GM19324 (cell line): ENCODE data around the gene ZNF366.

Source experiments
- ATAC-seq: cut with Tn5 transposase; IDR thresholded peaks from one replicate; pipeline ENCODE4 v1.9.1; 2021; ENCODE audit warnings: mild to moderate bottlenecking, moderate library complexity; ENCODE audit not compliant: unreplicated experiment, low FRiP score

ZNF366 gene, protein sequence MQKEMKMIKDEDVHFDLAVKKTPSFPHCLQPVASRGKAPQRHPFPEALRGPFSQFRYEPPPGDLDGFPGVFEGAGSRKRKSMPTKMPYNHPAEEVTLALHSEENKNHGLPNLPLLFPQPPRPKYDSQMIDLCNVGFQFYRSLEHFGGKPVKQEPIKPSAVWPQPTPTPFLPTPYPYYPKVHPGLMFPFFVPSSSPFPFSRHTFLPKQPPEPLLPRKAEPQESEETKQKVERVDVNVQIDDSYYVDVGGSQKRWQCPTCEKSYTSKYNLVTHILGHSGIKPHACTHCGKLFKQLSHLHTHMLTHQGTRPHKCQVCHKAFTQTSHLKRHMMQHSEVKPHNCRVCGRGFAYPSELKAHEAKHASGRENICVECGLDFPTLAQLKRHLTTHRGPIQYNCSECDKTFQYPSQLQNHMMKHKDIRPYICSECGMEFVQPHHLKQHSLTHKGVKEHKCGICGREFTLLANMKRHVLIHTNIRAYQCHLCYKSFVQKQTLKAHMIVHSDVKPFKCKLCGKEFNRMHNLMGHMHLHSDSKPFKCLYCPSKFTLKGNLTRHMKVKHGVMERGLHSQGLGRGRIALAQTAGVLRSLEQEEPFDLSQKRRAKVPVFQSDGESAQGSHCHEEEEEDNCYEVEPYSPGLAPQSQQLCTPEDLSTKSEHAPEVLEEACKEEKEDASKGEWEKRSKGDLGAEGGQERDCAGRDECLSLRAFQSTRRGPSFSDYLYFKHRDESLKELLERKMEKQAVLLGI

DNA sequence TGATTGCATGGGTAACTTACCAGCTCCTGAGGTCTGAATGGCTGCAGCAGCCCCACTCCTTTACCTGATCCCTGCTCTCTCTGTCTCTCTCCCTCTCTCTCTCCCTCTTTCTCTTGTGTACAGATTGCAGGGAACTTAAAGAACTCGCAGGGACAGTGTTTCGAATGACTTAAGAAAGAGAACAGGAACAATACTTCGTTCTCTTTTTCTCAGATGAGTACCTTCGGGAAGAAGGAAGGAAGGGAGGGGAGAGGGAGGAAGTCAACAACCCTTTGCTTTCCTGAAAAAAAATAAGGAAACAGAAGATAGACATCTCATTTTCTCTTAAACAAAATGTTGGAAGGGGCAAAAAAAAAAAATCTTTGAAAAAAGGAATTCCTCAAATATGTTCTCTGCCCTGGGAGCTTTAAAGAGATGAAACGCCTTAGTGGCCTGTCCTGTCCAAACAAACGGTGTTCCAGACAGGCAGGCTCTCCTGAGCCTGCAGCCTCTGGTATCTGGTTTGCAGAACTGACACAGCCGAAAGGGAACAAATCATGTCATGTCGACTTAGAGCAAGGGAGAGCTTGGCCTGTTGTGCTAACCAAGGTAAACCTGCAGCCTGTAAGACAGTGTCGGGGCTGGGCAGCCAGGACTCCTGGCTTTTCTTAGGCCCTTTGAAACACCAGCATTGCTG is at the start of gene ZNF366:
Gene ZNF366, minus strand, starts transcription at position 180 of the 676 bp plus-strand sequence. CDS start 45,914 bp downstream, outside the sequence.
- ATAC-seq, result no peak

DNA sequence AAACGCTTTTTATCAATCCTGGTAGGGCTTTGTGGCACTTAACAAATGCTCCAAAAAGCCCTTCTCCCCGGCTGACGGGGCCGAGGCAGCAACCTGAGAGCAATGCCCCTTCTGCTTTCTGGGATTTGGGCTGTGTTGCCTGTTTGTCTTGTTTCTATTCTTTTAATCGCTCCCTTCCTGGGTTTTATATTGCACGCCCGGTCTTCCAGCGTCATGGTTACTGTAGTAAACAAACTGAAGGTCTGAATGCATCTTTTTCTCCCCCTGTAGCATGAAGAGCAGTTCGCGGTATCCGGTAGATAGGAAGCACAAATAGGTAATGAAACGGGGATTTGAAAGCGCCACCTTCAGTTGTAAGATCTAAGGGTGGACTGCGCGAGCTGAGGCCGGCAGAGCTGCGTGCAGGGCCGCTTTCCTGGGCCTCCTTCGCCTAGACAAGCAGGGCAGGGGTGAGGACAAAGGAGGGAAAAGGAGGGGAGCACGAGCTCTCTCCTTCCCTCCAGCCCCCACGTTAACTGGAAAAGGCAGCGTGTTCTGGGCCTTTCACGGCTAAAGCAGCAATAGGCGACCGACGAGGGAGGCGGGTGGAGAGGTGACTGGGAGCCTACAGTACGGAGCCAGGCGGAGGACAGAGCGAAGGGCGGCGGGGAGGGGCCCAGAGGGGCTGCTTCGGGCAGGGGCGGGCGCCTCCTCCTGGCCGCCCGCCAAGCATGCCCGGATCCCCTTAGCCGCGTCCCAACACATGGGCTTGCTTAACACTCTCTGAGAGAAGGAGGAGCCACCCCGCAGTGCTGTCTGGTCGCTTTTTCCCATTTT is 49.3 kb upstream of the ZNF366 start:
- peak; percentile 48 for ATAC-seq

DNA sequence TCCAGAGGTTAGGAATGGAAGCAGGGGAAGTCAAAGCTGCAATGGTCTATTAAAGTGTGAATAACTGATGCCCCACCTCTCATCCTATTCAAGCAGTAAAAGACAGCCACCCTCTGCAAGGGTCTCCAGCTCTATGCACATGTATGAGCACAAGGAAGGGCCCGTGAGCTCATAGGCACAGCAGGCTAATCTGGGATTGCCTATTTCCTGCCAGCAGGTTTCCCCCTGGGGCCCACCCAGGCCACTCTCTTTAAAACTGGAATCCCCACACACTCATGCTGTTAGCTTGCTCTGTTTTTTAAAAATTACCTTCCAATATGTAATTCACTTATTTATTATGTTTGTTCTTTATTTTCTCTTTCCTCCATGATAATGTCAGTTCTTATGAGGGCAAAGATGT is 48.7 kb upstream of the ZNF366 start:
- ATAC-seq, result no peak

DNA sequence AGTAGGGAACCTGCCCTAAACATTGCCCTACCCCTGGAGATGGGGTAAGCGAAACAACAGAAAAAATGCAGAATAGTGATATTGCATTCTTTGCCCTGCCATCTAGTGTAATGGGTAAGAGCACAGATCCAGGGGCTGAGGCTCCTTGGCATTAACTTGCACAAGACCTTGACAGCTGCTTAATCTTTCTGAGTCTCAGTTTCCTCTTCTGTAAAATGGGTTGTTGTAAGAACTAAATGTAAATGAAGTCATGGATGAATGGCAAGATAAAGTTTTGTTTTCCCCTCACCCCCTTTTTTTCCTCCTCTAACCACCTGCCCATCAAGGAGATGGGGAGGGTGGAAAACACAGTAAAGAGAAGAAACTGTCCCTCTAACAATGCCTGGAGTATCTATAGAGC is 47.7 kb upstream of the ZNF366 start:
- no peak for ATAC-seq

DNA sequence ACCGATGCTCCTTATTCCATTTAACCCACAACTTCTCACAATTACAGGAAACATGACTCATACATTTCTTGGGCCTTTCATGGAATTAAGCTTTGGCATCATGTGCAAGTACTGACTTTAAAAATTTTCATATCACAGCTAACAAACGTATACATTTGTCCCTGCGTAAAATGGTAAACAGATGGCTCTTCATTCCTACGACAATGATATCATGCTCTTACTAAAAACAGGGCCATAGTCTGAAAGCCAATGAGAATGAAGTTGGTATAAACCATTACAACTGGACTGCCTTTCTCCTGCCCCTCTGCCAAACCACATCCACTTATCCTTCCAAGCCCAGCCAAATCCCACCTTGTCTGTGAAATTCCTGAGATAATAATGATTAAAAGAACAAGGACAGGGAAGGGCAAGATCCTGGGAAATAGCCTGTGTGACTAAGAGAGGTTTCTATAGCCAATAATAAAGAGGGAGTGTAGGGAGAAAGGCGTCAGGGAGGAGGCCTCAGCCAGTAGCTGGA is 44.9 kb upstream of the ZNF366 start:
- ATAC-seq, result no peak

DNA sequence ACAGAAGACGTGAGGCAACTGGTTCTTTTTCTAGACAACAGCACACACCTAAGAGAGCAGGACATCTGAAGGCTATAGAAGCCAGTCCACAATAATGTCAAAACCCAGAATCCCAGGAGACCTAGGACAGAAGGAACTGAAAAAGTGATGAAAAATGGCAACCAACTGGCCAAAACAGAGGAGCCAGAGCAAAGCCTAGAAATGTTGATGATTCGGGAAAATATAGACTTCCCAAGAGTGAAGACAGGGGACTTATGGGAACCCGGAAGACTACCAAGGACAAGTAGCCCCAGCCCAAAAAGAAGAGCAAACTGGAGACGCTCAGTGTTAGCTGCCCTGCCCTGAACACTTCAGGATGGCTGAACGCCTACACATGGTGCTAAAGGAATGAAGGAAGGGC is 43.4 kb upstream of the ZNF366 start:
- ATAC-seq, result no peak

DNA sequence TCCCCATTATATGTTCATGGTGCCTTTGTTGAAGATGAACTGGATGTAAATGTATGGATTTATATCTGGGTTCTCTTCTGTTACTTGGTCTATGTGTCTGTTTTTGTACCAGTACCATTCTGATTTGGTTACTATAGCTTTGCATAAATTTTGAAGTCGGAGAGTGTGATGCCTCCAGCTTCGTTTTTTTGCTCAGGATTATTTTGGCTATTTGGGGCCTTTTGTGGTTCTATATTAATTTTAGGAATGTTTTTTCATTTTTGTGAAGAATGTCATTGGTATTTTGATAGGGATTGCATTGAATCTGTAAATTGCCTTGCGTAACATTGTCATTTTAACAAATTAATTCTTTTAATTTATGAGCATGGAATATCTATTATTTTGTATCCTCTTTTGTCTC is 36.6 kb upstream of the ZNF366 start:
- no peak for ATAC-seq

DNA sequence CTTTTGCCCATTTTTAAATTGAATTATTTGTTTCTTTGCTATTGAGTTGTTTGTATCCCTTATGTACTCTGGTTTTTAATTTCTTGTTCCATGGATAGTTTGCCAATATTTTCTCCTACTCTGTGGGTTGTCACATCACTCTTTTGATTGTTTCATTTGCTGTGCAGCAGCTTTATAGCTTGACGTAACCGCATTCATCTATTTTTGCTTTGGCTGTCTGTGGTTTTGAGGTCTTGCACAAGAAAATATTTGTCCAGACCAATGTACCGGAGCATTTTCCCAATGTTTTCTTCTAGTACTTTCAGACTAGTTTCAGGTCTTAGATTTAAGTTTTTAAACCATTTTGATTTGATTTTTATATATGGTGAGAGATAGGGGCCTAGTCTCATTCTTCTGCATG is 36.2 kb upstream of the ZNF366 start:
- no peak for ATAC-seq

DNA sequence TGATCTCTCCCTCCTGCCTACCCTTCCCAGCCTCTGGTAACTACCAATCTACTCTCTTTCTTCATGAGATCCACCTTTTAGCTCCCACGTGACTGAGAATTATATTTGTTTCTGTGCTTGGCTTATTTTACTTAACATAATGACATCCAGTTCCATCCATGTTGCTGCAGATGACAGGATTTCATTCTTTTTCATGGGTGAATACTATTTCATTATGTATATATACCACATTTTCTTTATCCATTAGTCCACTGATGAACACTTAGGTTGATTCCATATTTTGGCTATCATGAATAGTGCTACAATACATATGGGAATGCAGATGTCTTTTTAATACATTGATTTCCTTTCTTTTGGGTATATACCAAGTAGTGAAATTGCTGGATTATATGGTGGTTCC is 35.5 kb upstream of the ZNF366 start:
- no peak for ATAC-seq

DNA sequence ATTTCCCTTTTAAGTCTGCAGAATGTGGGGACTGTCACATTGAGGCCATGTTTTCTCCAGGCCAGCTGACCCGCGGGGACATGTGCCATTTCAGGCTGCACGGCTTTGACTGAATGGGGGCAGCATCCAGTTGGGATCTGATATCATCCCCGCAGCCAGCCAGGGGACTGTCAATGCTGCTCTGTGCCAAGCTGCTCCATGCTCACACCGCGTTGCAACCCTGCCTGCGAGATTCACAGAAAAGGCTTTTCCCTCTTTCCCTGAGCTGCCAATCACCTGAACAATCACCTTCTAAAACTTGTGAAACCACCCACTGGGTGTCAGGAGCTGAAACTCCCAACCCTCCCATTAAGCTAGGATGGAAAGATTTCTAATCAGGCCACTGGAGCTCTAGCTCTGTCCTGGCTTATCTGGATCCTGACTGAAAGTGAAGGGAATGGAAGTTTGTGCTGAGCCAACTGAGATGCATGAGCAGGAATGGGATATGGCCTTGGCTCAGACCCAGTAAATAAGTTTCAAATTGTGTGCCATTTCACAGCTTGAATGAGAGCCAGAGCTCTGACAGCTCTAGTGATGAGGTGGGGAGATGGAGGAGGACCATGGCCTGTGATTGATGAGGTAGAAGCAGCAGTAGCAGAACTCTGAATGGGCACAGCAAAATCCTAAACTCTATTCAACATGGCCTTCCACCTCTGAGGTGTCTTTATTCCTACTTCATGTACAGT is 34.5 kb upstream of the ZNF366 start:
- ATAC-seq, result no peak

DNA sequence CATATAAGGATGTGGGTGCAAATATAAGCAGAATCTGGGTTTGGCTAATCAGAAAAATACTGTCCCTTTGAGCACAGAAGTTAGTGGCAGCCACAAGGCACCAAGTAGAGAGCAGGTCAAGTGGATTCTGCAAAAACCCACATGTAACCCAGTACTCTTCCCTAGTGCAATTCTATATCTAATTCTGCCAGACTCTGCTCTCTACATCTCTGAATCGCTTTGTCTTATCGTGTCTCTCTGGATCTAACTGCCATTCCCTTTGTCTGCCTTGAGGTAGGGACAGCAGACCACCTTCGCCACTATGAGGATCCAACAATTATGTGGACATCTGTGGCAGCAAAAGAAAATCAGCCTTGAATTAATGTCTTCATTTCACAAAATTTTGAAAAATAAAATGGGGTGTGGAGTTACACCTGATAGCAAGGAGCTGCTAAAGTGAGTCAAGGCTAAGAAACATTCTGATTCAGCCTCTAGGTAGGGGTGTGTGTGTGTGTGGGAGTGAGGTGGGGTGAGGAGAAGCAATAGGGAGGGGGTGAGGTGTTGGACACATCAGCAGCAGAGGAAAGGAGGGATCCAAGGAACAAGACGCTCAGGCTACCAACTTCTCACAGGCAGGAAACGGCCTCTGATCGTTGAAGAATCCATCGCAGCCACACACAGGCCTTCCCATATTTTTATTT is 33.7 kb upstream of the ZNF366 start:
- ATAC-seq, result no peak

DNA sequence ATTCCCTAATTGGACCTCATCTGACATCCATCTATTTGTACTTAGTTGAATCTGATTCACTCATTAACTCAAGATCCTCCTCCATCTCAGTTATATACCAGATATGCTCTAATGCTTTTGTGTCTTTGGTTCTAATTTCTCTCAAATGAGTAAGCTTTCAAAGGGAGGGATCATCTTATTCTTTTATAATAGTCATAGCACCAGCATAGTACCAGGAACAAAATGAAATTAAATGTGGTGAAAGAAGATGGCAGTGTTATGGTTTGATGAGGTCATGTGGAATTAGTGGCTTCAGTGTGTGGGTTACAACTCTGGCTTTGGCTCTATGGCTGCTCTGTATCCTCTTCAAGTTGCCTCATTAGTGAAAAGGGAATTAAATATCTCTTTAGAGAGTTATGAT is 32.5 kb upstream of the ZNF366 start:
- no peak for ATAC-seq

DNA sequence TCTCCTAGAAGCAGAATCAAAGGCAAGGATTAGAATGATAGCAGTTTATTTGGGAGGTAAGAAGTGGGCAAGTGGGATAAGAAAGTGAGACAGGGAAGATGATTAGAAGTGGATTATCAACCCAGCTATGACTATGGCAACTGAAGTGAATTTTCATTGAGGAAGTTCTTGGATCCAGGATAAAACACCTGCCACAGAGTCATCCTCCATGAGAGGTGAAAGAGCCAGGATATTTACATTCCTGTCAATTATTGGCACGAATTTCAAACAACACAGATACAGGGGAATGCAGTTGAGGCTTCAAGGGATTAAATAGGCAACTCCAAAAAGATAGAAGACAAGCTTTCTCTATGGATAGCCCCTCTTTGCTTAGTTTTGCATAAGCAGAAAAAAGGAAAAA is 31.8 kb upstream of the ZNF366 start:
- ATAC-seq, result no peak

DNA sequence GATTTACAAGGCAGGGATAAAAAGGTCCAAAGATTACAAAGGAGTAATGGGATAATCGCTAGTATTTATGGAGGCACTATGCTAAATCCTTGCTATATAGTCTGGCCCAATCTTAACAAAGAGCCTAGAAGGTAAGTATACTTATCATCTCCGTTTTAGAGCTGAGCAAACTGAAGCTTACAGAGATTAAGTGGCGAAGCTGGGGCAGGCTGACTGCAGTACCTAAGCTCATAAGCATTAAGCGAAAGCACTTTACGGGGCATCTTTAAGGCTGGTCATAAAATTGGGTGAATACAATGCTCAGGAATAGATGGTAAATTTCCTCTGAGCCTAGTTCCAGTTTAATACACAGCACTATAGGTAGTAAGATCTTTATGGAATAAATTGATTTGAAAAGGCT is 30.0 kb upstream of the ZNF366 start:
- no peak for ATAC-seq

DNA sequence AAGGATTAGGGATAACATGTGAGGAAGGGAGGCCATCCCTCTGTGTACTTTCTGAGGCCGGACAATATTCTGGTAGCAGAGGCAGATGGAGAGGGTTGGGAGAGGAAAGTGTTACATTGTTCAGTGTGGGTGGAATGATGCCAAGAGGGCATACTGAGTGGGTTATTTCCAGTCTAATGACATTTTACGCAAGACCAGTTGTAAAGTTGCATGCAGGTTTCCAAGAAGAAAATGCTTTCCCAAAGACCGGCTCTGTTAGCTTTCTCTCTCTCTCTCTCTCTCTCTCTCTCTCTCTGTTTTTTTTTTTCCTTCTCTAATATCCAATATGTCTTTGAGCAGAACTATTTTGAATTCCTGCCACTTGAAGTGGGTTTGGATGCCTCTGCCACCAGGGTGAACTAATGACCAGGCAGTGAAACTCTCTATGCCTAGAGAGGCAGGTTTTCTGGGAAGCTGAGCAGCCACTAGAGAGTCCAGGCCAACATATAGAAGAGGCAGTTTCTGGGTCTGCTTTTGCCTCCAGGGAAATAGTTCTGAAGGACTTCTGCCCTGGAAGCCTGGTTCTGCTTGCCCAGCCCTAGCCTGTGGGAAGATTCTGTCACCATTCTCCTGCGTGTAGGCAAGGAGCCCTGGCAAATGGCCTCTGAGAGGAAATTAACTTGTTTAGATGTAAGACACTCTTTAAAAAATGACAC is 24.4 kb upstream of the ZNF366 start:
- no peak for ATAC-seq

DNA sequence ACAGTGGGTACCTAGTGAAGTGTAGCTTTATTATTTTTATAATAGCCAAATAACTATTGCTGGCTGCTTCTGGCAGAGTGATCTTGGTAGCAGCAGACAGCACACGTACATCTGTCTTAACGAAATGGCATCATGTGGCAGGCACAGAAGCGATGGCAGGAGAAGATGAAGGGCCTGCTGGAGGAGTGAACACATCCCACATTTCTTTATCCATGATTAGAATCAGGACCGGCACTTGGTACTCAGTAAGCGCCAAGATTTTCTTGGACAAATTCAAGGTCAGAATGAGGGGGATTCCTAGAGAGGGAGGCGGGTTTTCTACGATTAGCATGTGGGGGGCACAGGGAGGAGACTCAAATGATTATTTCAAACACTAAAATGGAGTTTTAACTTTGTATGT is 23.0 kb upstream of the ZNF366 start:
- no peak for ATAC-seq

DNA sequence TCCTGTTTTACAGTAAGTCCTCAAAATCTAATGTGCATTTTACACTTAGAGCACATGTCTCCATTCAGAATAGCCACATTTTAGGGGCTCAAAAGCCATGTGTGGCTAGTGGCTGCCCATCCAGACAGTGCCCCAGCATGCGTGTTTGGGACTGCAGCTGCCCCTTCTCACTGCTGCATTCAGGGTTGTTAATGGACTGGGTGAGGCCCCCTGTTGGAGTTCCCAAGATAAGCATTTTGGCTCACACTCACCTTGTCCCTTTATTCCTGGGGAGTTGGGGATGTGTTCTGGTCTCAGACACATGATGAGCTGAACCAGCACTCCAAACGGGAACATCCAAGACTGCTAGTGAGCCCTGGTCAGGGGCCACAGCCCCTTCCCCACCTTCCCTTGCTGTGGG is 22.2 kb upstream of the ZNF366 start:
- ATAC-seq, result no peak

DNA sequence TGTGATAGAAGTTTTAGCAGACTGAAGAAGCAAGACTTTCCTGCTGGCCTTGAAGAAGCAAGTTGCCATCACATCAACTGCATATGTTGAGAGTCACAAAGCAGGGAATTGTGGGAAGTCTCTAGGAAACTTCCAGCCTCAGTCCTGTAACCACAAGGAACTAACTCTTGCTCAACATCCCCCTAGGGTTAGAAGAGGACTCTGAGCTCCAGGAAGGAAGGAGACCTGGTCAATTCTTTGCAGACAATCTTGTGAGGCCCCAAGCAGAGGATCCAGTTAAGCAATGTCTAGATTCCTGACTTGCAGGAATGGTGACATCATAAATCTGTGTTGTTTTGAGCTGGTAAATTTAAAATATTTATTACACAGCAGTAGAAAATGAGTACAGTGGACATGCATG is 18.6 kb upstream of the ZNF366 start:
- no peak for ATAC-seq
